GM19395 (cell line): Measurements from ENCODE around the gene SLAMF8.

Experiments used
- ATAC-seq: cut with Tn5 transposase; IDR thresholded peaks from one replicate; pipeline ENCODE4 v1.9.1; 2021; ENCODE audit warnings: mild to moderate bottlenecking, moderate library complexity; ENCODE audit not compliant: unreplicated experiment

SLAMF8 gene

GRCh38 chr1:159817276-159818041, 9.2 kb upstream of the SLAMF8 start:
- ATAC-seq = no peak

- no peak for ATAC-seq
Observed at GRCh38 chr1:159821171-159821867, 5.4 kb upstream of the SLAMF8 start.

- ATAC-seq = no peak
Observed at GRCh38 chr1:159823406-159823805, 3.3 kb upstream of the SLAMF8 start.

DNA sequence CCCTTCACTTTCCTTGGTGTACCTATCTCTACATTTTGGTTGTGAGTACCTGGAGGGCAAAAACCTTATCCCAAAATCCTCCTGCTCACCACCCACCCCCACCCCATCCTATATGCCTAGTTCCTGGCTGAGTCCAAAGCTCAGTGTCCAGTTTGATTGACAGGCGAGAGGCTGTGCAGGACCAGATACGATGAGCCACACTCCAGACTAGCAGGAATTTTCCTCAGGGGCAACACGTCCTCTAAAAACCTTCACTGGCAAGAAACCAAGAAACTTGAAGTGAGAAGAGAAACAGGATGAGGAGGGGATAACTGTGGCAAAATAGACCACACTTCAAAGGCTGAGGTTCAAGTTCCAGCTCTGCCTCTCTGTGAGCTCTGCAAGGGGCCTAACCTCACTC, 1.1 kb upstream of the SLAMF8 start:
- no peak for ATAC-seq

- ATAC-seq = no peak
Observed at GRCh38 chr1:159827102-159827490, 423 bp downstream of the SLAMF8 start.

GRCh38 chr1:159827549-159827948, 876 bp downstream of the SLAMF8 start:
- no peak for ATAC-seq

DNA sequence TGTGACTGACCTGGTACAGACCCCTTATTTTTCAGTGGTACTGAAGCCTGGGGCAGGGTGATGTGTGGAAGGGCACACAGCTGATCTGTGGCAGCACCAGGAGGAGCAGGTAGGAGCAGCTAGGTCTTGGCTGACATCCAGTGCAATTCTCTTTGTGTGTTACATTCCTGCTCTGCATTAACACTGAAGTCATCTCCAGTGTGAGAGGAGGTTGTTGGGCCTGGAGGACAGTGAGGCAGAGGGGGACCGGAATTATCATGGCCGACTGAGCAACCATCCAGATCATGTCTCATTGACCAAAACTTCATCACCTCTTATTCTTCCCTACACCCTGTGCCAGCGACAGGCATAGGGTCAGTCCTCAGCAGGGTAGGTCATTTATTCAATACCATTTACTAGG, 1.5 kb downstream of the SLAMF8 start:
- ATAC-seq = no peak

DNA sequence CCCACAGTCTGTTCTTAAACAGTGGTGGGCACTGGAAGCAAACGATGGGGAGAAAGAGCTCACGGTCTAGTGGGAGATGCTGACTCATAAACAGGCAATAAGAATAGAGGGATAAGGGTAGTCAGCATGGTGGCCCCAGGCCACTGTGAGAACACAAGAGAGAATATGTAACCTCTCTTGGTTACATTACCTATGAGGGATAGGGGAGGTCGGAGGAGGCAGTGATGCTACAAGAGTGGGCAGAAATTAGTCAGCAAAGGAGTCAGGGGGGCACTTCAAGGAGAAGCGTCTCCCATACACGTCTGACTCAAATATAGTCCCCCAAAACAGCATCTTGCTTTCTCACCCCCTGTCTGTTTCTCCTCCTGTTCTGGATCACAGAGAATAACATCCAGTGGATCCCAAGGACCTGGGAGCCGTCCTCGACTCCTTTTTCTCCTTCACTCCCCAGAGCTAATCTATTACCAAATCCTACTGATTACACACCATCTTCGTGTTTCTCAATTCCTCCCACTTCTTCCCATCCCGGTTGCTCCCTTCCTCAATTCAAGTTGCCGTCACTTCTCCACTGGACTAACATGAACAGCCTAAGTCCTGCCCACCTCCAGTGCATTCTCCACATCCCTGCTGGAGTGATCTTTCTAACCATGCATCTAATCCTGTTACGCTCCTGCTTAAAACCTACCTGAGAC, 2.1 kb downstream of the SLAMF8 start:
- no peak for ATAC-seq

DNA sequence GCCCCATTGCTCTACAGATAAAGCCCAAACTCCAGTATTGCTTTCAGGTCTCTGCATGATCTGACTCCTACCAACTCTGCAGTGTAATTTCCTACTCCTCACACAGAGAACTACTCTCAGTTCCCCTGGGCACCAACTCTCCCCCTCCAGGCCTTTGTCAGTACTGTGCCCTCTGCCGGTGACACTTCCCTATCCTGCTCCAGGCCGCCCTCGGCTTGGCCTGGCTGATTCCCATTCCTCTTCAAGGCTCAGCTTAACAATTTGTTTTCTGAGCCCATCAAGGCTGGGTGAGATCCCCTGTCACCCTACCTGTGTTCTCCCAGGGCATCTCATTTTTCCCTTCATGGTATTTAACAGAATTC, 2.6 kb downstream of the SLAMF8 start:
- ATAC-seq = no peak

DNA sequence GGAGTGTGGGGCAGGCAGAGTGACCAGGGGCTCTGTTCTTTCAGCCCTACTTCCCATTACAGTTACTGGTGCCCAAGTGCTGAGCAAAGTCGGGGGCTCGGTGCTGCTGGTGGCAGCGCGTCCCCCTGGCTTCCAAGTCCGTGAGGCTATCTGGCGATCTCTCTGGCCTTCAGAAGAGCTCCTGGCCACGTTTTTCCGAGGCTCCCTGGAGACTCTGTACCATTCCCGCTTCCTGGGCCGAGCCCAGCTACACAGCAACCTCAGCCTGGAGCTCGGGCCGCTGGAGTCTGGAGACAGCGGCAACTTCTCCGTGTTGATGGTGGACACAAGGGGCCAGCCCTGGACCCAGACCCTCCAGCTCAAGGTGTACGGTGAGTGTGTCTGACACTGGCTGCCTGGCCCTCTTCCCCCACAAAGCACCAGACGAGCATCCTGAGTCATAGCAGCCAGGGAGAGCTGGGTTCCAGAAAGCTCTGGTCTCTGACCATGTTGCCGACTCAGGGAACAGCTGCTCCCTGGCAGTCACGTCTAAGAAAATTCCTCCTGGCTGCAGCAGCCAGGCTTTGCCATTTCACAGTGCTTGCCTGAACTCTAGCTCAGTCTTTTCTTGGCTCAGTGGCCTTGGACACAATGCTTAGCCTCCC, 3.3 kb downstream of the SLAMF8 start:
- no peak for ATAC-seq

DNA sequence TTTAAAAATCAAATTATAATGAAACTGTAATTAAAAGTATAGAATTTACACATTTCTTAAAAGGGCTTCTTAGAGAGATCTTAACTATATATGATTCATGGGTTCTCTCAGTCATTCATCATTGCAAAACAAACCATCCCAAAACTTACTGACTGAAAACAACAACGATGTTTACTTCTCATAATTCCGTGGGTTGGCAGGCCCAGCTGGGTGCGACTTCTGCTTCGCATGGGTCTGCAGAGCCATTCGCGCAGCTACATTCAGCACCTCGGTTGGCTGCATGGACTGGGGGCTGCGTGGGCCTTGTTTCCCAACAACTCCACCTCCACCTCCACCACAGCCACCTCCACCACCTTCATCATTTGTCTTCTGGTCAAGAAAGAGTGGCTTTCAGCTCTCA, 4.0 kb downstream of the SLAMF8 start:
- no peak for ATAC-seq

GRCh38 chr1:159831412-159832141, 4.9 kb downstream of the SLAMF8 start:
- ATAC-seq = no peak

- ATAC-seq = no peak
Observed at GRCh38 chr1:159832309-159832708, 5.6 kb downstream of the SLAMF8 start.

- ATAC-seq = no peak
Observed at GRCh38 chr1:159835356-159835755, 8.7 kb downstream of the SLAMF8 start.

DNA sequence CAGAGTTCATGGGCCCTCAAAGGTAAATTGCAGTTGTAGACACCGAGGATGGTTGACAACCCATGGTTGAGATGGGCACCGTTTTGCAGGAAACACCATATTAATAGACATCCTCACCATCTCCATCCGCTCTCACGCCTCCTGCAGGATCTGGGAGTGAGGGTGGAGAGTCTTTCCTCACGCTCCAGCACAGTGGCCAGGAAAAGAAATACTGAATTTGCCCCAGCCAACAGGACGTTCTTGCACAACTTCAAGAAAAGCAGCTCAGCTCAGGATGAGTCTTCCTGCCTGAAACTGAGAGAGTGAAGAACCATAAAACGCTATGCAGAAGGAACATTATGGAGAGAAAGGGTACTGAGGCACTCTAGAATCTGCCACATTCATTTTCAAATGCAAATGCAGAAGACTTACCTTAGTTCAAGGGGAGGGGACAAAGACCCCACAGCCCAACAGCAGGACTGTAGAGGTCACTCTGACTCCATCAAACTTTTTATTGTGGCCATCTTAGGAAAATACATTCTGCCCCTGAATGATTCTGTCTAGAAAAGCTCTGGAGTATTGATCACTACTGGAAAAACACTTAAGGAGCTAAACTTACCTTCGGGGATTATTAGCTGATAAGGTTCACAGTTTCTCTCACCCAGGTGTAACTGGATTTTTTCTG, 9.3 kb downstream of the SLAMF8 start:
- ATAC-seq = no peak

GRCh38 chr1:159838715-159839114, 12.0 kb downstream of the SLAMF8 start:
- peak; percentile 82 for ATAC-seq

DNA sequence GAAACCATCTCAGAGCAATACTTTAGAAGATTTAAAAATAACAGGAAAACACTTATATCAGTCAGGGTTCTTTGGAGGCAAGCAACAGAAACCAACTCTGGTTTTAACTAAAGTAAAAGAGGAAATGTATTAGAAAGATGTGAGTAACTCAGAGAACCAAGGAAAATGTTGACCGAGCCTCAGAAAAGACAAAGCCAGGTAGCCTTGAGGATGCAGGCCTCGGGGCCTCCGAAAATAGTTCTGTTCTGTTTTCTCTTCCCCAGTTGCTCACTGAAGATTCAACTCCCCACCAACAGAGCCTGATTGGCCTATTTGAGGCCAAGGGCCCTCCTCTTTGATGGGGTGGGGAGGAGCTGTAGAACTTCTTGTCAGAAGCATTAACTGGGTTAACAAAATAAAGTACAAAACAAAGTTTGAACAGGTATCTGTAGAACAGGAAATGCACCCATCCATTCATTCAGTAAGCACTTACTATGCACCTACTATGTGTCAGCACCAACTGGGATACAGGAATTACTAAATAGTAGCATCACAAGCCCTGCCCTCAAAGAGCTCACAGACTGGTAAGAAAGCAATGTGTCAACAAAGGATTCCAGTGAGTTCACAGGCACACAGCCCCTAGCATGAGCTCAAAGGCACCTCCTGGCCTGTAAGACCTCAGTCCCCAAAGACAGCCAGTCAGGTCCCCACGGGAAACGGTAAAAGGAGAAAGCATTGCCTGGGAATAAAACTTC, 12.6 kb downstream of the SLAMF8 start:
- ATAC-seq = peak; percentile 76

DNA sequence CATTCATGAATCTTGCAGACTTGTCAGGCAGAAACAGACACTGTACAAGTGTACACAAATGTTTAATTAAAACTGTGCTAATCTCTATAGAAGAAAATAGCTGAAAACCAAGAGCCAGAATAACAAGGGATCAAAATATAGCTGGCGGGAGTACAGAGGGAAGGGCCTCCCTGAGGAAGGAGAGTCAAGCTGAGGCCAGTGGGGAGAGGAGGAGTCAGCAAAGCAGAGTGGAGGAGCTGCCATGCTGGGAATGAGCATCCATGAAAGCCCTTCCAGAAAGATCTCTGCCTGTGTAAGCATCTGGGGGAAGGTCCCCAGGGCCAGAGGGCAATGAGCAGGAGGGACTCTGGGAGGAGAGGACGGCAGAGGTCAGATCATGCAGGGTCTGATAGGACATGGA, 15.1 kb downstream of the SLAMF8 start:
- no peak for ATAC-seq

- ATAC-seq = no peak
Observed at GRCh38 chr1:159843459-159843858, 16.8 kb downstream of the SLAMF8 start.
